Measurements from ENCODE around the gene TRPC1. TPM values are rescaled to one million over a fixed set of nuclear protein-coding genes. Genes with fewer than 3 reads are reported as not detected.

The TRPC1 gene
- total RNA-seq, 1 donor from 2014 or later: 19.2 TPM

DNA sequence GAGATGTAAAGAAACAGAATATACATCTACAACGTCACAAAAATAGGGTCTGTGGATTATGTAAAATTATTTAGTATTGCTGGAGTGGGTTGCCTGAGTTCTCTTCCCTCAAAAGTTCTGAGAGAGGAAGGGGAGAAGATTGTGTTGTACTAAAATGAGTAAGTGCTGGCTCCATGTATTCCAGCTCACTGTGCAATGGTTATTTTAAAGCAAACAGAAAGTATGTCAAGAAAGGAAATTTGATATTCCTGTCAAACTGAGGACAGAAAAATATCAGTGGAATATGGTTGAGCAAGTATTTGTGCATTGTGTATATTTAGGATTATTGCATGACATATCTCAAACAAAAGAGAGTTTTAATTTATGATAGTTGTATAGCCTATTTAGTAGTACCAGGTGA is 2.2 kb downstream of the TRPC1 start:
- H2AFZ ChIP-seq (ENCODE audit: low read depth, low read length): no peak overlapping the region
- no peaks in the 10 kb centered on the region for H3K27me3 ChIP-seq (ENCODE audit: insufficient read depth, low read length)
- no peak for FAIRE-seq
- peak overlapping the region; percentile 76 for H3K4me3 Mint-ChIP-seq (ENCODE audit: unreplicated experiment)
- H3K27me3 Mint-ChIP-seq (ENCODE audit: low read depth, unreplicated experiment): no peaks in the 10 kb centered on the region
- no peaks in the 10 kb centered on the region for H3K9me3 ChIP-seq (ENCODE audit: insufficient read depth, low read depth, low read length)
- H3K36me3 ChIP-seq (ENCODE audit: insufficient read depth, low read length): no peaks in the 10 kb centered on the region
- no peak overlapping the region for H3K9ac ChIP-seq (ENCODE audit: low read length)
- no peak overlapping the region for H3K27ac ChIP-seq (ENCODE audit: low read depth, low read length)
- H4K20me1 ChIP-seq (ENCODE audit: insufficient read depth, low read length): no peaks in the 10 kb centered on the region
- no peak for TF ChIP-seq EZH2 (IDR thresholded peaks at IDR 0.05; ENCODE audit: insufficient read depth, low read length)
- TF ChIP-seq, protein P1, sequence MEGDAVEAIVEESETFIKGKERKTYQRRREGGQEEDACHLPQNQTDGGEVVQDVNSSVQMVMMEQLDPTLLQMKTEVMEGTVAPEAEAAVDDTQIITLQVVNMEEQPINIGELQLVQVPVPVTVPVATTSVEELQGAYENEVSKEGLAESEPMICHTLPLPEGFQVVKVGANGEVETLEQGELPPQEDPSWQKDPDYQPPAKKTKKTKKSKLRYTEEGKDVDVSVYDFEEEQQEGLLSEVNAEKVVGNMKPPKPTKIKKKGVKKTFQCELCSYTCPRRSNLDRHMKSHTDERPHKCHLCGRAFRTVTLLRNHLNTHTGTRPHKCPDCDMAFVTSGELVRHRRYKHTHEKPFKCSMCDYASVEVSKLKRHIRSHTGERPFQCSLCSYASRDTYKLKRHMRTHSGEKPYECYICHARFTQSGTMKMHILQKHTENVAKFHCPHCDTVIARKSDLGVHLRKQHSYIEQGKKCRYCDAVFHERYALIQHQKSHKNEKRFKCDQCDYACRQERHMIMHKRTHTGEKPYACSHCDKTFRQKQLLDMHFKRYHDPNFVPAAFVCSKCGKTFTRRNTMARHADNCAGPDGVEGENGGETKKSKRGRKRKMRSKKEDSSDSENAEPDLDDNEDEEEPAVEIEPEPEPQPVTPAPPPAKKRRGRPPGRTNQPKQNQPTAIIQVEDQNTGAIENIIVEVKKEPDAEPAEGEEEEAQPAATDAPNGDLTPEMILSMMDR (IDR thresholded peaks at IDR 0.05; ENCODE audit: insufficient read depth, low read depth, low read length): no peak
- peaks cover 4% of the 10 kb centered on the region for H3K4me1 ChIP-seq (ENCODE audit: insufficient read depth, low read length)
- H3K4me2 ChIP-seq (ENCODE audit: low read length): no peak overlapping the region
- no peak overlapping the region for H3K4me3 ChIP-seq (ENCODE audit: insufficient read depth, low read depth, low read length)
- H3K27ac Mint-ChIP-seq (ENCODE audit: unreplicated experiment): no peak overlapping the region
- peaks cover 17% of the 10 kb centered on the region for H3K79me2 ChIP-seq (ENCODE audit: insufficient read depth, low read length)
- peaks cover 6% of the 10 kb centered on the region for H3K4me1 Mint-ChIP-seq (ENCODE audit: low read depth, unreplicated experiment)
- no peak for DNase-seq (ENCODE audit: low read depth)
- H3K9me3 Mint-ChIP-seq (ENCODE audit: unreplicated experiment): peaks cover 5% of the 10 kb centered on the region
- H3K36me3 Mint-ChIP-seq (ENCODE audit: low read depth, unreplicated experiment): peaks cover 6% of the 10 kb centered on the region

DNA sequence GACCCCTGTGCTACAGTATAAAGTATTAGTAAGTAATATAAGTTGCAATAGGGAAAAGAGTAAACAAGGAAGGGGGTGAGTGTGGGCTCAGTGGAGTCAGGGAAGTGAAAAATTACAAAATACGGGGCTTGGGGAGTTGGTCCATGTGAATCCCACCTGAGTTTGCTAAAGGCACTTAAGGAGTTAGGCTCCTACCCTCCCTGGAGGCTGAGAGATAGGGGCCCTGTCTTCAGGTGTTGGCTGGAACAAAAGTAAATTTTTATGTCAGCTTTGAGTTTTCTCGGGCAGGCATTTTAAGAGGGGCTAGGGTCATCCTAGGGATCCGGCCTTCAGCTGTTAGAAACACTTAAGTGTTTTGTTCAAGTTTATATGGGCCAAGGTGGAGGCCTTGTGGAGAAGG is 8.2 kb downstream of the TRPC1 start:
- Histone ChIP-seq H3K4me1 (ENCODE audit: insufficient read depth, low read length) (no peaks in the 10 kb centered on the region), H3K4me2 (ENCODE audit: low read length) (no peak overlapping the region), H2AFZ (ENCODE audit: low read depth, low read length) (no peak overlapping the region), H3K9ac (ENCODE audit: low read length) (no peak overlapping the region), H3K27ac (ENCODE audit: low read depth, low read length) (no peak overlapping the region), H3K27me3 (ENCODE audit: insufficient read depth, low read length) (no peaks in the 10 kb centered on the region), H3K79me2 (ENCODE audit: insufficient read depth, low read length) (no peaks in the 10 kb centered on the region), H3K4me3 (ENCODE audit: insufficient read depth, low read depth, low read length) (no peak overlapping the region), H3K36me3 (ENCODE audit: insufficient read depth, low read length) (no peaks in the 10 kb centered on the region), H4K20me1 (ENCODE audit: insufficient read depth, low read length) (no peaks in the 10 kb centered on the region), H3K9me3 (ENCODE audit: insufficient read depth, low read depth, low read length) (no peaks in the 10 kb centered on the region)
- DNase-seq (ENCODE audit: low read depth) (no peak), FAIRE-seq (no peak)
- Mint-ChIP-seq H3K36me3 (ENCODE audit: low read depth, unreplicated experiment) (no peaks in the 10 kb centered on the region), H3K4me3 (ENCODE audit: unreplicated experiment) (no peak overlapping the region), H3K9me3 (ENCODE audit: unreplicated experiment) (no peaks in the 10 kb centered on the region), H3K4me1 (ENCODE audit: low read depth, unreplicated experiment) (peaks cover 1% of the 10 kb centered on the region), H3K27me3 (ENCODE audit: low read depth, unreplicated experiment) (no peaks in the 10 kb centered on the region), H3K27ac (ENCODE audit: unreplicated experiment) (no peak overlapping the region)
- TF ChIP-seq EZH2 (IDR thresholded peaks at IDR 0.05; ENCODE audit: insufficient read depth, low read length): no peak
- TF ChIP-seq, protein P1 (IDR thresholded peaks at IDR 0.05; ENCODE audit: insufficient read depth, low read depth, low read length): no peak

DNA sequence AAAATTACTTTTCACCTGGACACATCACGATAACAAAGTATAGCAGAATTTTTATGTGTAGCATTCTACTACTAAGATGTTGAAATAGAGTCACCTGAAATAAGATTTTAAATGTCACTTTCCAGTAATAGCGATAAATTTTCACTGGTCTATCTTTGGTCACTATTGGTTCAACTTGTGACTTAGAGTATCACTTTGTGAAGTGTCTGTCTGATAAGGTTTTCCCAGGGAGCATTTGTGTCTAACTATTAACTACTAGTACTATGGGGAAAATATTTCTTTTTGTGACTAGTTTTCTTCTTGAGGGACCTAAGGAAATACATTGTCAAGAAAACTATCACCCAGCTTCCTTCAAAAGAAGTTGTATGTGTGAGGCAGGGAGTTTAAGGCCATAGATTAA is 11.0 kb downstream of the TRPC1 start:
- Mint-ChIP-seq H3K9me3 (ENCODE audit: unreplicated experiment) (no peaks in the 10 kb centered on the region), H3K27me3 (ENCODE audit: low read depth, unreplicated experiment) (no peaks in the 10 kb centered on the region), H3K4me1 (ENCODE audit: low read depth, unreplicated experiment) (peaks cover 1% of the 10 kb centered on the region), H3K36me3 (ENCODE audit: low read depth, unreplicated experiment) (no peaks in the 10 kb centered on the region), H3K4me3 (ENCODE audit: unreplicated experiment) (no peak overlapping the region), H3K27ac (ENCODE audit: unreplicated experiment) (no peak overlapping the region)
- no peaks in the 10 kb centered on the region for H3K4me1 ChIP-seq (ENCODE audit: insufficient read depth, low read length)
- no peak overlapping the region for H3K4me2 ChIP-seq (ENCODE audit: low read length)
- H3K4me3 ChIP-seq (ENCODE audit: insufficient read depth, low read depth, low read length): no peak overlapping the region
- H3K9me3 ChIP-seq (ENCODE audit: insufficient read depth, low read depth, low read length): no peaks in the 10 kb centered on the region
- DNase-seq (ENCODE audit: low read depth) (no peak), FAIRE-seq (no peak)
- H3K36me3 ChIP-seq (ENCODE audit: insufficient read depth, low read length): no peaks in the 10 kb centered on the region
- no peak overlapping the region for H3K27ac ChIP-seq (ENCODE audit: low read depth, low read length)
- TF ChIP-seq EZH2 (IDR thresholded peaks at IDR 0.05; ENCODE audit: insufficient read depth, low read length): no peak
- H3K9ac ChIP-seq (ENCODE audit: low read length): no peak overlapping the region
- H2AFZ ChIP-seq (ENCODE audit: low read depth, low read length): no peak overlapping the region
- H3K79me2 ChIP-seq (ENCODE audit: insufficient read depth, low read length): no peaks in the 10 kb centered on the region
- H3K27me3 ChIP-seq (ENCODE audit: insufficient read depth, low read length): no peaks in the 10 kb centered on the region
- no peaks in the 10 kb centered on the region for H4K20me1 ChIP-seq (ENCODE audit: insufficient read depth, low read length)

All from astrocyte (in vitro differentiated cells and primary cell).